GM23338 (cell line): ENCODE data around the gene PADI1.

ENCODE experiments used
- EZH2 ChIP-seq: fragments of 200-600 bp; sonication (generic); IDR thresholded peaks from one replicate; pipeline ENCODE4 v1.8.0; 2017; ENCODE audit warnings: antibody characterized with exemption, mild to moderate bottlenecking, low read depth; ENCODE audit not compliant: unreplicated experiment
- EZH2phosphoT487 ChIP-seq: fragments of 200-600 bp; sonication (generic); IDR thresholded peaks from one replicate; pipeline ENCODE4 v1.8.1; 2018; ENCODE audit warnings: antibody characterized with exemption; ENCODE audit not compliant: unreplicated experiment
- POLR2AphosphoS5 ChIP-seq: IDR thresholded peaks from 2 replicates; pipeline ENCODE4 v1.6.1; 2016; ENCODE audit warnings: antibody characterized with exemption, low read depth
- TF ChIP-seq, protein P1 (sequence below), 2 experiments: fragments of 200-600 bp in 1 of 2; sonication (generic) in 1 of 2; conservative IDR thresholded peaks; 2 replicates each; pipeline versions ENCODE4 v1.5.1 to v1.6.1; 2016 to 2017; ENCODE audit warnings: antibody characterized with exemption in 2 of 2, low read depth in 2 of 2, mild to moderate bottlenecking in 2 of 2, moderate library complexity in 1 of 2
- TF ChIP-seq, protein P2 (sequence below): IDR thresholded peaks from one replicate; pipeline ENCODE4 v1.6.1; 2018; ENCODE audit warnings: antibody characterized with exemption; ENCODE audit not compliant: unreplicated experiment

DNA sequence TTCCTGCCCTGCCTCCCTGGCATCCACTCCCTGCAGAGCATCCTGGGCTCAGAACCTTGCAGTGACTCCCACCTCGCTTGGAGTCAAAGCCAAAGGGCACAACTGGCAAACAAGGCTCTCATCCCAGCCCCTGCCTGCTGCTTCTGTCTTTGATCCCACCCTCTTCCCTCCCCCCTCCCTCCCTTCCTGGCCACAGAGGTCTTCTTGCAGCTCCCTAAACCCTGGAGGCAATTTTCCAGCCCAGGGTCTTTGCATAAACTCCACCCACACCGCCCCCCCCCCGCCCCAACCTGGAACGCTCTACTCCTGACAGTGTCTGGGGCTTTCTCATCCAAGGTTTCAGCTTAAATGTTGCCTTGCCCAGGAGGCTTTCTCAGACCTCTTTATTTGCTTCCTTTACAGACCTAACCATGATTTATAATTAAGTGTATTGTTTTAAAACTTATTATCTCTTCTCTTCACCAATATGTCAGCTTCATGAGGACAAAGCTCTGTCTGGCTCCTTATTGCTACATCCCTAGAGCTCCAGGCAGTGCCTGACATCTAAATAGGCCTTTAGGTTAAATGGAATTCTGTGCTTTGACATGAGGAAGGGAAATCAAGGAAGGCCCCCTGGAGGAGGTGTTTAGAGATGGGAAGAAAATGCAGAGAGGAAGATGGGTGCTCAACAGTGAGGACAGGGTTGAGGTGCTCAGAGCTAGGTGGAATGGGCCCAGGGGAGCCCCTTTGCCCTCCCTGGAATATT is 37.7 kb upstream of the PADI1 start:
- TF ChIP-seq, protein P1, sequence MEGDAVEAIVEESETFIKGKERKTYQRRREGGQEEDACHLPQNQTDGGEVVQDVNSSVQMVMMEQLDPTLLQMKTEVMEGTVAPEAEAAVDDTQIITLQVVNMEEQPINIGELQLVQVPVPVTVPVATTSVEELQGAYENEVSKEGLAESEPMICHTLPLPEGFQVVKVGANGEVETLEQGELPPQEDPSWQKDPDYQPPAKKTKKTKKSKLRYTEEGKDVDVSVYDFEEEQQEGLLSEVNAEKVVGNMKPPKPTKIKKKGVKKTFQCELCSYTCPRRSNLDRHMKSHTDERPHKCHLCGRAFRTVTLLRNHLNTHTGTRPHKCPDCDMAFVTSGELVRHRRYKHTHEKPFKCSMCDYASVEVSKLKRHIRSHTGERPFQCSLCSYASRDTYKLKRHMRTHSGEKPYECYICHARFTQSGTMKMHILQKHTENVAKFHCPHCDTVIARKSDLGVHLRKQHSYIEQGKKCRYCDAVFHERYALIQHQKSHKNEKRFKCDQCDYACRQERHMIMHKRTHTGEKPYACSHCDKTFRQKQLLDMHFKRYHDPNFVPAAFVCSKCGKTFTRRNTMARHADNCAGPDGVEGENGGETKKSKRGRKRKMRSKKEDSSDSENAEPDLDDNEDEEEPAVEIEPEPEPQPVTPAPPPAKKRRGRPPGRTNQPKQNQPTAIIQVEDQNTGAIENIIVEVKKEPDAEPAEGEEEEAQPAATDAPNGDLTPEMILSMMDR (conservative IDR thresholded peaks at IDR 0.05; ENCODE audit: low read depth in 2 of 2), result no peak
- no peak for TF ChIP-seq EZH2phosphoT487
- TF ChIP-seq EZH2, result no peak
- TF ChIP-seq, protein P2, sequence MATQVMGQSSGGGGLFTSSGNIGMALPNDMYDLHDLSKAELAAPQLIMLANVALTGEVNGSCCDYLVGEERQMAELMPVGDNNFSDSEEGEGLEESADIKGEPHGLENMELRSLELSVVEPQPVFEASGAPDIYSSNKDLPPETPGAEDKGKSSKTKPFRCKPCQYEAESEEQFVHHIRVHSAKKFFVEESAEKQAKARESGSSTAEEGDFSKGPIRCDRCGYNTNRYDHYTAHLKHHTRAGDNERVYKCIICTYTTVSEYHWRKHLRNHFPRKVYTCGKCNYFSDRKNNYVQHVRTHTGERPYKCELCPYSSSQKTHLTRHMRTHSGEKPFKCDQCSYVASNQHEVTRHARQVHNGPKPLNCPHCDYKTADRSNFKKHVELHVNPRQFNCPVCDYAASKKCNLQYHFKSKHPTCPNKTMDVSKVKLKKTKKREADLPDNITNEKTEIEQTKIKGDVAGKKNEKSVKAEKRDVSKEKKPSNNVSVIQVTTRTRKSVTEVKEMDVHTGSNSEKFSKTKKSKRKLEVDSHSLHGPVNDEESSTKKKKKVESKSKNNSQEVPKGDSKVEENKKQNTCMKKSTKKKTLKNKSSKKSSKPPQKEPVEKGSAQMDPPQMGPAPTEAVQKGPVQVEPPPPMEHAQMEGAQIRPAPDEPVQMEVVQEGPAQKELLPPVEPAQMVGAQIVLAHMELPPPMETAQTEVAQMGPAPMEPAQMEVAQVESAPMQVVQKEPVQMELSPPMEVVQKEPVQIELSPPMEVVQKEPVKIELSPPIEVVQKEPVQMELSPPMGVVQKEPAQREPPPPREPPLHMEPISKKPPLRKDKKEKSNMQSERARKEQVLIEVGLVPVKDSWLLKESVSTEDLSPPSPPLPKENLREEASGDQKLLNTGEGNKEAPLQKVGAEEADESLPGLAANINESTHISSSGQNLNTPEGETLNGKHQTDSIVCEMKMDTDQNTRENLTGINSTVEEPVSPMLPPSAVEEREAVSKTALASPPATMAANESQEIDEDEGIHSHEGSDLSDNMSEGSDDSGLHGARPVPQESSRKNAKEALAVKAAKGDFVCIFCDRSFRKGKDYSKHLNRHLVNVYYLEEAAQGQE, result no peak
- no peak for TF ChIP-seq POLR2AphosphoS5
